HG03571 (cell line): Measurements from ENCODE around the gene IPO5.
"Not testable (repeated sequence)": the region's sequence is repeated elsewhere in the genome, so short reads cannot be mapped to it uniquely, and the experiment has no call there.

Experiments
- ATAC-seq: cut with Tn5 transposase; IDR thresholded peaks from one replicate; pipeline ENCODE4 v1.9.1; 2021; ENCODE audit not compliant: unreplicated experiment

Gene IPO5

DNA sequence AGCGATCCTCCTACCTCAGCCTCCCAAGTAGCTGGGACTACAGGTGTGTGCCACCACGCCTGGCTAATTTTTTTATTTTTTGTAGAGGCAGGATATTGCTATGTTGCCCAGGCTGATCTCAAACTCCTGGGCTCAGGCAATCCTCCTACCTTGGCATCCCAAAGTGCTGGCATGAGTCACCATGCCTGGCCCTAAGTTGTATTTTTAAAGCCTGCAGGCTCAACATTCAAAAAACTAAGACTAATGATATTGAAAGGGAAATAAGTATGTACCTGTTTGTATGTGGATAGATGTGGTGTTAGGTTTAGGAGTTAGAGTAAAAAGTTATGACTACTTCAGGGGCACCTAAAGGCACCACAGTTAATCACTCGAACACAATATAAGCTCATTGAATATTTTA is 5.4 kb upstream of the IPO5 start:
- no peak for ATAC-seq

DNA sequence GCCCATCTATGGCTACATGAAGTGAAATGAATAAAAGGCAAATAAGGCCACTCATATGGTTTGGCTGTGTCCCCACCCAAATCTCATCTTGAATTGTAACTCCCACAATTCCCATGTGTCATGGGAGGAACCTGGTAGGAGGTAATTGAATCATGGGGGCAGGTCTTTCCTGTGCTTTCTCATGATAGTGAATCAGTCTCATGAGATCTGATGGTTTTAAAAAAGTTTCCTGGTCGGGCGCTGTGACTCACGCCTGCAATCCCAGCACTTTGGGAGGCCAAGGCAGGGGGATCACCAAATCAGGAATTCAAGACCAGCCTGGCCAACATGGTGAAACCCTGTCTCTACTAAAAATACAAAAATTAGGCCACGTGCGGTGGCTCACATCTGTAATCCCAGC is 4.2 kb upstream of the IPO5 start:
- ATAC-seq: not testable (repeated sequence)

DNA sequence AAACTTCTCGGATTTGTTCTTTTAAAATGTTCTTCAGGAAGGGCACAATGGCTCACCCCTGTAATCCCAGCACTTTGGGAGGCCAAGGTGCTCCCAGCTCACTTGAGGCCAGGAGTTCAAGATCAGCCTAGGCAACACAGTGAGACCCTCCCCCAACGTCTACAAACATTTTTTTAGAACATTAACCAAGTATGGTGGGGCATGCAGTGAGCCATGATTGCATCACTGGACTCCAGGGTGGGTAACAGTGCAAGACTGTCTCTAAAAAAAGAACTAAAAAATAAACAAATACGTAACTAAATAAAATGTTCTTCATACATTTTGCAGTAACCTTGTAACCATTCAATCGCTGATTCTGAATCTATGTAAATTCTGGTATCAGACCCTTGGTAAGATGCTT is 2.1 kb upstream of the IPO5 start:
- no peak for ATAC-seq

DNA sequence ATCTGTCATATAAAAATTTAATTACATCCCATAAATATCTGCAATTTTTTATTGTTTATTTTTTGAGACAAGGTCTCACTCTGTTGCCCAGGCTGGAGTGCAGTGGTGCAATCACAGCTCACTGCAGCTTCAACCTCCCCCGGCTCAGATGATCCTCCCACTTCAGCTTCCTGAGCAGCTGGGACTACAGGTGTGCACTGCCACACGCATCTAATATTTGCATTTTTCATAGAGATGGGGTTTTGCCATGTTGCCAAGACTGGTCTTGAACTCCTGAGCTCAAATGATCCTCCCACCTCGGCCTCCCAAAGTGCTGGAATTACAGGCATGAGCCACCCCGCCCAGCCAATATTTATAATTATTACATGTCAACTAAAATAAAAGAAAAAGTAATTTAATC is 644 bp upstream of the IPO5 start:
- ATAC-seq: not testable (repeated sequence)

DNA sequence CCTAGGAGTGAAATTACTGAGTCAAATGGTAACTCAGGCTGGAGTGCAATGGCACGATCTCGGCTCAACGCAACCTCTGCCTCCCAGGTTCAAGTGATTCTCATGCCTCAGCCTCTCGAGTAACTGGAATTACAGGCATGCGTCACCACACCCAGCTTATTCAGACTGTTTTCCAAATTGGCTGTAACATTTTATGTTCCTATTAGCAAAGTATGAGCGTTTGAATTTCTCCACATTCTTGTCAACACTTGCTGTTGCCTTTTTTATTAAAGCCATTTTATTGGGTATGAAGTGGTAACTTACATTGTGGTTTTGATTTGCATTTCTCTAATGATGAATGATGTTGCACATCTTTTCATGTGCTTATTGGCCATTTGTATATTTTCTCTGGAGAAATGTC is 7.9 kb downstream of the IPO5 start:
- ATAC-seq: no peak

DNA sequence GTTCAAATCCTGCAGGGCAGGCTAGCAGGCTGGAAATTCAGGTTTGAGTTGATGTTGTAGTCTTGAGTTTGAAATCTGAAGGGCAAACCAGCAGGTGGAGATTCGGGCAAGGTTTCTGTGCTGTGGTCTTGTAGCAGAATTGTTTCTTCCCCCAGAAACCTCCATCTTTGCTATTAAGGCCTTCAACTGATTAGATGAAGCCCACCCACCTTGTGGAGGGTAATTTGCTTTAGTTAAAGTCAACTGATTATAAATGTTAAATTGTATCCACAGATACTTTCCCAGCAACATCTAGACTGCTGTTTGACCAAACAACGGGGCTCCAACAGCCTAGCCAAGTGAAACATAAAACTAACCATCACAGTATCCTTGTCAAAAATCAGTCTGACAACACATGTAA is 9.4 kb downstream of the IPO5 start:
- ATAC-seq: no peak

DNA sequence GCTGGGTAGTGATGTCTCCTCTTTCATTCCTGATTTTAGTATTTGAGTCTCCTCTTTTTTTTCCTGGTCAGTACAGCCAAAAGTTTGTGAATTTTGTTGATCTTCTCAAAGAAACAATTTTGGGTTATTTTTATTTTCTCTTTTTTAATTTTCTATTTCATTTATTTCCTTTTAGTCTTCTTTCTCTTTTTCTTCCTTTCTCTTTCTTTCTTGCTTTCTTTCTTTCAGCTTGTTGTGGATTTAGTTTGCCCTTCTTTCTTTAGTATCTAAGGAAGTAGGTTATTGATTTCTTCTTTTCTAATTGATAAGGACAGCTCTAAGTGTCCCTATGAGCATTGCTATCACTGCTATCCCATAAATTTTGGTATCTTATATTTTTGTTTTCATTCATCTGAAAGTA is 13.8 kb downstream of the IPO5 start:
- no peak for ATAC-seq

DNA sequence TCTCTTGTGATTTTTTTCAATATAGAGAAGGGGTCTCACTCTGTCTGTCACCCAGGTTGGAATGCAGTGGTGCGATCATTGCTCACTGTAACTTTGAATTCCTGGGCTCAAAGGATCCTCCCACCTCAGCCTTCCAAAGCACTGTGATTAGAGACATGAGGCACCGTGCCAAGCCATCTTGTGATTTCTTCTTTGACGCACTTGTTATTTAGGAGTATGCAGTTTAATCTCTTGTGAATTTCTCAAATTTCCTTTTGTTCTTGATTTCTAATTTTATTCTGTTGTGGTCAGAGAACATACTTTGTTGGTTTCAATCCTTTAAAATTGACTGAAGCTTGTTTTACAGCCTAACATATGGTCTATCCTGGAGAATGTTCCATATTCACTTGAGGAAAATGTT is 14.5 kb downstream of the IPO5 start:
- no peak for ATAC-seq

DNA sequence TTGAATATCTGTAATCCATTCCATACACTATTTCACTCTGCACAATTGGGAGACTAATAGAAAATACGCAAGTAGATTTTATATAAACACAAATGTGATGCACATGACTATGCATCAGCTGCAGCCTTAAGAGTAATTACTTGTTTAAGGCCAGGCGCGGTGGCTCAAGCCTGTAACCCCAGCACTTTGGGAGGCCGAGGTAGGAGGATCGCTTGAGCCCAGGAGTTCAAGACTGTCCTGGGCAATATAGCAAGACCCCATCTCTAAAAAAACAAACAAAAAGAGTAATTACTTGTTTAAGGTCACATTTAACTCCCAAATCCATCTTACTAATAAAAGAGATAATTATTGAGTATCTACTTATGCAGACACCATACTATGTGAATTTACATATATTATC is 18.0 kb downstream of the IPO5 start:
- no peak for ATAC-seq

DNA sequence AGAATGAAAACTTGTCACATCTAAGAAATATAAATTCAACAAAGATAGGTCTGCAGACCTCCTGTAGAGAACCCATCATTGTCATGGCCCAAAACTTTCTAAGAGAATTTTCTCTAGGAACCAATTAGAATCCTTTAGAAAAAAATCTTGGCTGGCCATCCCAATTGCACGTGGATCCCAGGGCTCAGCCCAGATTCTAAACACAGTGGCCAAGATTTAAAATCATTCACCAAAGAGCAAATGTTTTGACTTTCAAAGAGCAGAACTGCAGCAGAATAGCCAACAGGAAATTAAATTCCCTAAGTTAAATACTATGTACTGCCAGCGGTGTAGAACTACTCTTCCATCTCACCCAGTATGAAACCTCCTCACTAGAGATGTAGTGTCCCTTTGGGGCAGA is 21.3 kb downstream of the IPO5 start:
- no peak for ATAC-seq

DNA sequence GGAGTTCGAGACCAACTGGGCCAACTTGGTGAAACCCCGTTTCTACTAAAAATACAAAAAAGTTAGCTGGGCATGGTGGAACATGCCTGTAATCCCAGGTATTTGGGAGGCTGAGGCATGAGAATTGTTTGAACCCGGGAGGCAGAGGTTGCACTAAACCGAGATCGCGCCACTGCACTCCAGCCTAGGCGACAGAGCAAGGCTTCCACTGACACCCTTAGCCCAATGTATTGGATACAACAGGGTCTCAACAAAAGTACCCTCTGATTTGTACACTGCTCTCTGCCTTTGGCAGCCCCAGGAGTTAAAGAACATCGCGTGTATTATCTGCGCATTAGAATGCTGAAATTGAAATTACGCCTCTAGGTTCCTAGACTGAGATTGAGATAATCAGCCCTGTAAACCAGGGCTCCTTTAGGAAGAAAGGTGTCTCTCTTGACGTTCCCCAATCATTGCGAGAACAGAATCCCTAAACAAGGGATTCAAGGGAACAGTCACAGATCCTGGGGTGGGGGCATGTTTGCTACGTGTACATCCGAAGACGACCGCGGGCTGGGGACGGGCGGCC is 21.9 kb downstream of the IPO5 start:
- no peak for ATAC-seq

DNA sequence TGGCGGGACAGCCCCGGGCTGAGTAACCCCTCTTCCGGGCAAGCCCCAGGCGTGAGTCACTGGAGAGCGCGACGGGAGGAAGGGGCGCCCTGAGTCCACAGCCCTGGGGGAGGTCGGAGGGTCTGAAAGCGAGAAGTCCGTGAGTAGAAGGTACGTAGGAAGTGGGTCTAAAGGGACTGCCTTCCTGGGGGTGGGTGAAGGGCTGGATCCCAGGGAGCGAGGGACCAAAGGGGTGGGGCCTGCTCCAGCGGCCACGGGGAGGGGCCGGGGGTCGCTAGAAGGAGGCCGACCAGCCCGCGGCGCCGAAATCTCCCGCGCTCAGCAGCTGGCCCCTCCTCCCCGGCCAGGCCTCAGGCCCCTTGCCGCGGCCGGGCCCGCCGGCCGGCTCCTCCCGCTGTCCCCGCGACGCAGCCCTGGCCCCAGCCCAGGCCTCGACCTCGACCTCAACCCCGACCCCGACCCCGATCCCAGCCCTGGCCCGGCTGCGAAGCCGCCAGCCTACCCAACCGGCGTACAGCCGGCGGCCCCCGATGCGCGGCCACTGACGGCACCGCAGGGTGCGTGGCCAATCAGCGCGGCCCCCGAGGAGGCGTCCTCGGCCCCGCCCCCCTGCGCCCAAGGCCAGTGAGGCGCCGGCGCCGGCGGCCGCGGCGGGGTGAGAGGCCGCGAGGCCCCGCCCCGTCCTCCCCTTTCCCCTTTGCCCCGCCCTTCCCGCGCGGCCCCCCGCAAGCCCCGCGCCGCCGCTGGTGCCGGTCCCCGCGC is 22.6 kb downstream of the IPO5 start:
- ATAC-seq: peak; percentile 86

DNA sequence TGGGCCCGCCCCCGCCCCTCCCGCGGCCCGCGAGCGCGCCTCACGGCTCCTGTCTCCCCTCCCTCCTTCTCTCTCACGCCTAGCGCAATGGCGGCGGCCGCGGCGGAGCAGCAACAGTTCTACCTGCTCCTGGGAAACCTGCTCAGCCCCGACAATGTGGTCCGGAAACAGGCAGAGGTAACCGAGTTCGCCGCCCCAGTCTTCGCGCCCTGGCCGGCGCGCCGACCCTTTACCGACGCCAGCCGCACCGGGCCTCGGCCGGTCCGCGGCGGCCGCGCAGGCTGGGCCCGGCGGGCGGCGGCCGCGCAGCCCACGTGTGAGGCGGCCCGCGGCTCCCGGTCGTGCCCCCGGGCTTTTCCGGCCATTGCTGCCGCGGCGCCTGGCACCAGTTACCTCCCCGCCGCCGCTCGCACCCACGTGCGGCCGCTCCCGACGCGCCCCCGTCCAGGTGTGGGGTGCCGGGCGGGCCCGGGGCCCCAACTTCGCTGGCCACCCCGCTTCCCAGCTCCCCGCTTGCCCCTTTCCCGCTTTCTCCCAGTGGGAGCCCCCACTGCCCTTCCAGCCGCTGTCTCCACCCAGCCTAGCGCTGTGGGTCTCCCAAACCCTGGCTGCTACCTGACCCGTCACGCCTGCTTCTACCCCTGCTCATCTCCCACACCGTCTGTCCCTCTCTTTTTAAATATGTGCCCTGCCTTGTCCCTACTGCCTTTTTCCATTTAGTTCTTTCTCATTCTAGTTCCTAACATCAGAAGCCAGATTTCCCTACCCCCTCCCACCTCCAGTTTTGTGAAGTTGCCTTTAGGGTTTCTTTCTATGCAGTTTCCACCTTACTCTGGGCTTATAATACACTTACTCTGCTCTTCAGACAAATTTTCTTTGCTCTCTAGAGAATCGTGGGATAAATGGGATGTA is 23.4 kb downstream of the IPO5 start:
- ATAC-seq: peak; percentile 24

DNA sequence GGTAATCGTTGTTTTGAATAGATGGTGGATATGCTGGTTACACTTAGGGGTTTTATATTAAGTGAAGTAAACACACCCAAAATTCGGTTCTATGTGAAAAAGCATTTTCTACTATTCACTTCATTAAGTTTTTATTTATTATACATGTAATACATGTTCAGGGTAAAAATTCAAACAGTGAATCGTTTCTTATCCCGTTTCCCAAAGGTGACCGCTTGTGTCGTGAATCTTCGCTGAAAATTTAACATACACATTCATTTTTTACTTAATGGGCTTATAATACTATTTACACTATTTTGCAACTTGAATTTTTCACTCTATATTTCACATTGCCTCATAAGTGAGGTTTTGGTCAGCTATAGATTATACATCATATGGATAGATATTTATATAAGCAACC is 24.5 kb downstream of the IPO5 start:
- no peak for ATAC-seq

DNA sequence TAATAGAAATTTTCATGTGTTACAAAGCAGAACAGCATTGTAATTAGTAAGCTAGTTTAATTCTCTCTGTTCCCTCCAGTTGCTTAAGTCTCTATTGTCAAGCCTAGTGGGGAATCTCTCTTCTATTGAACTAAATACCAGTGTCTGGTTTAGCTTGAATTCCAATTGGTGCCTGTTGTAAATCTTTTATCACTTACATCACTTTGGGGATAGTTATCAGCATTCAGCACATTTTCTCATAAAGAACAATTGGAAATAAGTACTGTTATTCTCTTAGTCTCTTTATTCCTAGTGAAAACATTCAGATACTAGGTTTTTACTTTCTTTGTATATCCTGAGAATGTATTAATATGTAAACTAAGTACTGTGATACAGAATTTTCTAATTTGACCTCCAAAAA is 25.2 kb downstream of the IPO5 start:
- no peak for ATAC-seq

DNA sequence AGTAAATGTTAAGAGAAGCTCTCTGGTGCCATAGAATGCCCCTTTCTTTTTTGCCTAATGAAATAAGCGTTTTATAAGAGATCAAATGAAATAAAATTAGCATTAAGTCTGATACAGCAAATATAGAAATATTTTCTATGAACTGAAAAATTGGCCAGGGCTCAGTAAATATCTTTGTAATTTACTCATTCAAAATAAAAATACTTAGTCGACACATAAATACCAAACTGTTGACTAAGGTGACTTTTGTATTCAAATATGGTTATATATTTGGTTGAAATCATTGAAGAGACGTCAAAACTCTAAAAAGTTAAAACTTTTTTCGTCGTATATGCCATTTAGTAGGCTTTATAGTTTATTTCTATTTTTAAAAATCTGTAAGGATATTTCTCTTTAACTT is 25.6 kb downstream of the IPO5 start:
- no peak for ATAC-seq

DNA sequence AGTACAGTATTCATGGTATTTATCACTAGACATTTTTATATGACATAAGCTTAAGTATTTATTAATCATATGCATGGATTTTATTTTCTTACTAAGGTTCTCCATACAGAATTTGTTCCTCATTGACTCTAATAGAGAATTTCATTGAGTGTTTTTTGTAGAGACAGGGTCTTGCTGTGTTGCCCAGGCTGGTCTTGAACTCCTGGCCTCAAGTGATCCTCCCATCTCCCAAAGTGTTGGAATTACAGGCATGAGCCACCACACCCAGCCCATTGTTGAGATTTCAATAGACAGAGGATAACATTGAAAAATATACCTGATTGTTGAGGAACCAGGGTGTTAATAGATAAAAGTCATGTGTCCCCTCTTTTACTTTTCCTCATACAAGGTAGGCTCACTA is 26.1 kb downstream of the IPO5 start:
- no peak for ATAC-seq

DNA sequence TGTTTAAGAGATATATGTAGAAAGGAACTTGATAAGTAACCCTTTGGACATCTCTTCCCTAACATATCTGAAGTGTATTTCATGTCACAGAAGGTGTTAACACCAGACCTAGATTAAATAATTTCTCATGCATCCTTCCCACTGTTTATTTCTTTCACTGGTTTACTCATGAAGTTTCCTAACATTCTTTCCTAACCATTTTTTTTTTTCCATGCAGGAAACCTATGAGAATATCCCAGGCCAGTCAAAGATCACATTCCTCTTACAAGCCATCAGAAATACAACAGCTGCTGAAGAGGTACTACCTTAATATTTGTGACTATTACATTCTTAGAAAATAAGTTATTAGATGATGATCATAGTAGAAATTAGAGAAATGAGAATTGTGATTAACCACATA is 28.8 kb downstream of the IPO5 start:
- no peak for ATAC-seq

DNA sequence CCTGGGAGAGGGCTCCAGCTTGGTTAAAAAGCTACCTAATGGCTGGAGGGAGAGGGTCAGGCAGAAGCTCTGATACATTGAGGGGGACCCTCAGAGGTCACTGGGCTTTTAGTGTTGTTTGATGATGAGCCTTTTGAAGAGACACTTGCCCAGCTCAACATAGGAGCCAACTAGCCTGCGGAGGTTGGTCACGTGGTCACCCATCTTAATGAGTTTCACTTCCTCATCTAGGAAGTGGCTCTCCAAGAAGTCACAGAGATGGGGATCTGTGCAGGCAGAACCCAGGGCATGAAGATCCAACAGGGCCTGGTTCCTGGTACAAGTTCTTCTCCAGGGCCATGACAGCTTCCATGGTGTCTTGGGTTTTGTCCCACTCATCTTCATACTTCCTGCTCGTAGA is 33.4 kb downstream of the IPO5 start:
- ATAC-seq: peak; percentile 82

DNA sequence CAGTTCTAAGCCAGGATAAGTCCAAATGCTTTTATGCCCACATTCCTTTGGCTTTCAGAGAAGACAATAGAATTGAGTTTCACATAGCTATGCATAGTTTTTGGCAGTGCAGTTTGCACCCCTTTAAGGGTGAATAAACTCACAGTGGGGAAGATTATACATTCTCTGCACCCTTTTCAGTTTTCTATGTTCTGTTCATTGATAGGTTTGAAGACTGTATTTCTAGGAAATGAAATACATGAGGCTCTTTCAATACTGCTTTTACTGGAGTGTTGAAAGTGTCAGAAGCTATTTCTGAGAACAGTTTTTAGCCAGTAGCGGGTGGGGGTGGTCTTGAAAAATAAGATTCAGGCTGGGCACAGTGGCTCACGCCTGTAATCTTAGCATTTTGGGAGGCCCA is 46.2 kb downstream of the IPO5 start:
- no peak for ATAC-seq

DNA sequence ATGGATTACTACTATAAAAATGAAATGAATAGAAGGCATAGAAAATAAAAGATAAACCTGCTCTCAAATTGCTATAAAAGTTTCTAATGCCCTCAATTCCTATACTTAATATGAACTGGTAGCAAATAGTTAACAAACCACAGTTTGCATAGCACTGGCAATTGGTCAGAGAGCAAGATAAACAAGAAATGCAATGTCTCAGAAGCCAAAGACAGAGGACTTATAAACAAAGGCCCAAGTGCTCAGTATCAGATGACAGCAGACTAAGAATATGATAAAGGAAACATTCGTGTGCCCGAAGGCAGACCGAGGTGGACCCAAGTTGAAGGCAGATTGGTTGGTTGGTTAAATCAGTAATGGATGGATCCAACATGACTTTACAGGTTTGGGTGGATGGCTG is 50.6 kb downstream of the IPO5 start:
- no peak for ATAC-seq

DNA sequence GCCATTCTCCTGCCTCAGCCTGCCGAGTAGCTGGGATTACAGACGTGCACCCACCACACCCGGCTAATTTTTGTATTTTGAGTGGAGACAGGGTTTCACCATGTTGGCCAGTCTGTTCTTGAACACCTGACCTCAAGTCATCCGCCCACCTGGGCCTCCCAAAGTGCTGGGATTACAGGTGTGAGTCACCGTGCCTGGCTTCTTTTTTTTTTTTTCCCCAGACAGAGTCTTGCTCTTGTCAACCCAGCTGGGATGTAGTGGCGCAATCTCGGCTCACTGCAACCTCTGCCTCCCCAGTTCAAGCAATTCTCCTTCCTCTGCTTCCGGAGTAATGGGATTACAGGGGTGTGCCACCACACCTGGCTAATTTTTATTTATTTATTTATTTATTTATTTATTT is 51.5 kb downstream of the IPO5 start:
- ATAC-seq: not testable (repeated sequence)
